Endothelial cell (in vitro differentiated cells): ENCODE results near the gene ACHE. TPM values are rescaled to one million over a fixed set of nuclear protein-coding genes. Genes with fewer than 3 reads are reported as not detected.
"Not testable (repeated sequence)": the region's sequence is repeated elsewhere in the genome, so short reads cannot be mapped to it uniquely, and the experiment has no call there.

ENCODE experiments used
- DNase-seq: peaks from one replicate; pipeline ENCODE4 v3.0.0; 2021; ENCODE audit warnings: low spot score
- H3K27ac Mint-ChIP-seq: one replicate; pipeline ENCODE4 v1.8.0; 2021; ENCODE audit warnings: mixed read lengths, inconsistent platforms; ENCODE audit not compliant: unreplicated experiment
- H3K27me3 Mint-ChIP-seq: one replicate; pipeline ENCODE4 v1.8.0; 2021; ENCODE audit warnings: mild to moderate bottlenecking, moderate library complexity, mixed read lengths, inconsistent platforms; ENCODE audit not compliant: unreplicated experiment
- H3K36me3 Mint-ChIP-seq: one replicate; pipeline ENCODE4 v1.8.0; 2021; ENCODE audit warnings: mild to moderate bottlenecking, low read depth, mixed read lengths, inconsistent platforms; ENCODE audit not compliant: unreplicated experiment
- H3K4me1 Mint-ChIP-seq: one replicate; pipeline ENCODE4 v1.8.0; 2021; ENCODE audit warnings: mild to moderate bottlenecking, mixed read lengths, inconsistent platforms; ENCODE audit not compliant: unreplicated experiment
- H3K4me3 Mint-ChIP-seq: one replicate; pipeline ENCODE4 v1.8.0; 2021; ENCODE audit warnings: mild to moderate bottlenecking, mixed read lengths, inconsistent platforms; ENCODE audit not compliant: unreplicated experiment
- H3K9me3 Mint-ChIP-seq: one replicate; pipeline ENCODE4 v1.8.0; 2021; ENCODE audit warnings: mixed read lengths, inconsistent platforms; ENCODE audit not compliant: unreplicated experiment
- total RNA-seq: library from RNA; stranded (reverse); fragmentation: NEBNext Ultra II Directional; extraction: Animal tissue kit (Norgen Biotek cat#: 25700); gene quantifications from one replicate; pipeline ENCODE4 v1.2.1, GENCODE V29; 2021; ENCODE audit not compliant: unreplicated experiment
- TF ChIP-seq, protein P1 (sequence below): fragments of 200-600 bp; sonication (generic); IDR thresholded peaks from one replicate; pipeline ENCODE4 v1.5.0; 2021; ENCODE audit warnings: antibody characterized with exemption; ENCODE audit not compliant: unreplicated experiment

Gene ACHE
- total RNA-seq, 1 donor from 2014 or later: 3.0 TPM

GRCh38 chr7:100860702-100861615 lies 34.7 kb downstream of the ACHE start:
- peaks cover 25% of the 10 kb centered on the region for H3K36me3 Mint-ChIP-seq
- no peak for DNase-seq
- H3K27me3 Mint-ChIP-seq: peaks cover 9% of the 10 kb centered on the region
- TF ChIP-seq, protein P1, sequence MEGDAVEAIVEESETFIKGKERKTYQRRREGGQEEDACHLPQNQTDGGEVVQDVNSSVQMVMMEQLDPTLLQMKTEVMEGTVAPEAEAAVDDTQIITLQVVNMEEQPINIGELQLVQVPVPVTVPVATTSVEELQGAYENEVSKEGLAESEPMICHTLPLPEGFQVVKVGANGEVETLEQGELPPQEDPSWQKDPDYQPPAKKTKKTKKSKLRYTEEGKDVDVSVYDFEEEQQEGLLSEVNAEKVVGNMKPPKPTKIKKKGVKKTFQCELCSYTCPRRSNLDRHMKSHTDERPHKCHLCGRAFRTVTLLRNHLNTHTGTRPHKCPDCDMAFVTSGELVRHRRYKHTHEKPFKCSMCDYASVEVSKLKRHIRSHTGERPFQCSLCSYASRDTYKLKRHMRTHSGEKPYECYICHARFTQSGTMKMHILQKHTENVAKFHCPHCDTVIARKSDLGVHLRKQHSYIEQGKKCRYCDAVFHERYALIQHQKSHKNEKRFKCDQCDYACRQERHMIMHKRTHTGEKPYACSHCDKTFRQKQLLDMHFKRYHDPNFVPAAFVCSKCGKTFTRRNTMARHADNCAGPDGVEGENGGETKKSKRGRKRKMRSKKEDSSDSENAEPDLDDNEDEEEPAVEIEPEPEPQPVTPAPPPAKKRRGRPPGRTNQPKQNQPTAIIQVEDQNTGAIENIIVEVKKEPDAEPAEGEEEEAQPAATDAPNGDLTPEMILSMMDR: no peak
- H3K9me3 Mint-ChIP-seq: no peaks in the 10 kb centered on the region
- H3K27ac Mint-ChIP-seq: no peak overlapping the region
- peak overlapping the region; percentile 24 for H3K4me3 Mint-ChIP-seq
- H3K4me1 Mint-ChIP-seq: no peaks in the 10 kb centered on the region

DNA sequence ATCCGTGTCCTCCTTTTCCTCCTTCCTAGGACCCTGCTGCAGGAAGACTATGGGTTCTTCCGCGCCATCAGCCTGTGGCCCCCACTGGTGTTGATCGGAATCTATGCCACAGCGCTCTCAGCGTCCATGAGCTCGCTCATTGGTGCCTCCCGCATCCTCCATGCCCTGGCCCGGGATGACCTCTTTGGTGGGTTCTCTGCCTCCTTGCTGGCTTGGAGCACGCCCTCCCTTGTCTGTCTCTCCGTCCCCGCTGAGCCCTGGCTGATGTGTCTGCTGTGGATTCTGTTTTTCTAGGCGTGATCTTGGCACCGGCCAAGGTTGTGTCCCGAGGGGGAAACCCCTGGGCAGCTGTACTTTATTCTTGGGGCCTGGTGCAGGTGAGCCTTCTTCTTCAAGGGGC lies 35.8 kb downstream of the ACHE start:
- H3K4me1 Mint-ChIP-seq: peaks cover 4% of the 10 kb centered on the region
- H3K27me3 Mint-ChIP-seq: peaks cover 13% of the 10 kb centered on the region
- peaks cover 27% of the 10 kb centered on the region for H3K36me3 Mint-ChIP-seq
- no peaks in the 10 kb centered on the region for H3K9me3 Mint-ChIP-seq
- TF ChIP-seq, protein P1: no peak
- no peak overlapping the region for H3K27ac Mint-ChIP-seq
- no peak for DNase-seq
- H3K4me3 Mint-ChIP-seq: peak overlapping the region; percentile 4

DNA sequence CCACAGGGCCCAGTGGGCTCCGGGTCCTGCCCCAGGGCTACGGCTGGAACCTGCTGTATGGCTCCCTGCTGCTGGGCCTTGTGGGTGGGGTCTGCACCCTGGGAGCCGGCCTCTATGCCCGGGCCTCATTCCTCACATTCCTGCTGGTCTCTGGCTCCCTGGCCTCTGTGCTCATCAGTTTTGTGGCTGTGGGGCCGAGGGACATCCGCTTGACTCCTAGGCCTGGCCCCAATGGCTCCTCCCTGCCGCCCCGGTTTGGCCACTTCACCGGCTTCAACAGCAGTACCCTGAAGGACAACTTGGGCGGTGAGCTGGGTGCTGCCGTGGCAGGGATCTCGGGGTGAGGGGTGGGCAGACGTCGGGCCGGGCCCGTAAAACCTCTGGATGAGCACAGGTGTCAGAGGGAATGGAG lies 38.8 kb downstream of the ACHE start:
- Mint-ChIP-seq H3K27me3 (peaks cover 12% of the 10 kb centered on the region), H3K27ac (no peak overlapping the region), H3K4me3 (no peak overlapping the region), H3K36me3 (peaks cover 15% of the 10 kb centered on the region), H3K9me3 (no peaks in the 10 kb centered on the region), H3K4me1 (peaks cover 12% of the 10 kb centered on the region)
- TF ChIP-seq, protein P1: no peak
- no peak for DNase-seq

GRCh38 chr7:100855515-100855914 lies 40.2 kb downstream of the ACHE start:
- TF ChIP-seq, protein P1: no peak
- H3K36me3 Mint-ChIP-seq: peaks cover 10% of the 10 kb centered on the region

GRCh38 chr7:100854899-100855298 lies 40.8 kb downstream of the ACHE start:
- H3K4me3 Mint-ChIP-seq: not testable (repeated sequence)

More at GRCh38 chr7:100855515-100855914, 40.2 kb downstream of the ACHE start:
- DNase-seq: no peak
- no peaks in the 10 kb centered on the region for H3K9me3 Mint-ChIP-seq
- no peak overlapping the region for H3K27ac Mint-ChIP-seq
- H3K4me3 Mint-ChIP-seq: peak overlapping the region; percentile 54
- H3K27me3 Mint-ChIP-seq: peaks cover 15% of the 10 kb centered on the region
- H3K4me1 Mint-ChIP-seq: peaks cover 16% of the 10 kb centered on the region

More at GRCh38 chr7:100854899-100855298, 40.8 kb downstream of the ACHE start:
- H3K4me1 Mint-ChIP-seq: peaks cover 16% of the 10 kb centered on the region
- not testable (repeated sequence) for H3K27ac Mint-ChIP-seq, DNase-seq, H3K36me3 Mint-ChIP-seq, H3K9me3 Mint-ChIP-seq
- H3K27me3 Mint-ChIP-seq: peaks cover 15% of the 10 kb centered on the region
